ENCODE results near the gene PRAME. TPM values are rescaled to one million over a fixed set of nuclear protein-coding genes. Genes with fewer than 3 reads are reported as not detected.

PRAME gene
- total RNA-seq, 1 donor from 2014 or later, result not detected

DNA sequence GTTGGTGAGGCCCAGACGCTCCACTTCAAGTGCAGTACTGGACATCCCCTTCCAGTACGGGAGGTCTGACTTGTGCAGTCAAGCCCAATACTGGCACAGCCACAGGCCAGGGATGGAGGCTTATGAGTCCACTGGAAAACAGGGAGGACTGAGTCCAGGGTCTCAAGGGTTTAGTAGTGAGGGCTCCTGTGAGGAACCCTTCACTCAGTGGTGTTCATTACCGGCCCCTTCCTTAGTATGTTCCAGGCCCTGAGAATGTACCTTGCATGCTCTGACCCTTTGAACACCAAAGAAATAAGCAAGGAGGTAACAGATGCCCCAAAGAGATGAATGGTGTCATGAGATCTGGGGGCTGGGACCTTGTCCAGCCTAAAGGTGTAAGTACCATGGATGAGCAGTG lies 11.8 kb downstream of the PRAME start:
- Histone ChIP-seq H3K79me2 (ENCODE audit: insufficient read depth, low read length) (no peaks in the 10 kb centered on the region), H3K36me3 (ENCODE audit: insufficient read depth, low read length) (no peaks in the 10 kb centered on the region), H4K20me1 (ENCODE audit: insufficient read depth, low read length) (no peaks in the 10 kb centered on the region), H3K27ac (ENCODE audit: low read depth, low read length) (no peak overlapping the region), H3K9ac (ENCODE audit: low read length) (no peak overlapping the region), H3K4me1 (ENCODE audit: insufficient read depth, low read length) (no peaks in the 10 kb centered on the region), H2AFZ (ENCODE audit: low read depth, low read length) (no peak overlapping the region), H3K4me3 (ENCODE audit: insufficient read depth, low read depth, low read length) (no peak overlapping the region), H3K4me2 (ENCODE audit: low read length) (no peak overlapping the region), H3K27me3 (ENCODE audit: insufficient read depth, low read length) (no peaks in the 10 kb centered on the region), H3K9me3 (ENCODE audit: insufficient read depth, low read depth, low read length) (no peaks in the 10 kb centered on the region)
- Mint-ChIP-seq H3K9me3 (ENCODE audit: unreplicated experiment) (no peaks in the 10 kb centered on the region), H3K4me1 (ENCODE audit: low read depth, unreplicated experiment) (no peaks in the 10 kb centered on the region), H3K4me3 (ENCODE audit: unreplicated experiment) (no peak overlapping the region), H3K36me3 (ENCODE audit: low read depth, unreplicated experiment) (no peaks in the 10 kb centered on the region), H3K27me3 (ENCODE audit: low read depth, unreplicated experiment) (peaks cover 68% of the 10 kb centered on the region), H3K27ac (ENCODE audit: unreplicated experiment) (no peak overlapping the region)
- FAIRE-seq (no peak), DNase-seq (ENCODE audit: low read depth) (no peak)
- TF ChIP-seq, protein P1, sequence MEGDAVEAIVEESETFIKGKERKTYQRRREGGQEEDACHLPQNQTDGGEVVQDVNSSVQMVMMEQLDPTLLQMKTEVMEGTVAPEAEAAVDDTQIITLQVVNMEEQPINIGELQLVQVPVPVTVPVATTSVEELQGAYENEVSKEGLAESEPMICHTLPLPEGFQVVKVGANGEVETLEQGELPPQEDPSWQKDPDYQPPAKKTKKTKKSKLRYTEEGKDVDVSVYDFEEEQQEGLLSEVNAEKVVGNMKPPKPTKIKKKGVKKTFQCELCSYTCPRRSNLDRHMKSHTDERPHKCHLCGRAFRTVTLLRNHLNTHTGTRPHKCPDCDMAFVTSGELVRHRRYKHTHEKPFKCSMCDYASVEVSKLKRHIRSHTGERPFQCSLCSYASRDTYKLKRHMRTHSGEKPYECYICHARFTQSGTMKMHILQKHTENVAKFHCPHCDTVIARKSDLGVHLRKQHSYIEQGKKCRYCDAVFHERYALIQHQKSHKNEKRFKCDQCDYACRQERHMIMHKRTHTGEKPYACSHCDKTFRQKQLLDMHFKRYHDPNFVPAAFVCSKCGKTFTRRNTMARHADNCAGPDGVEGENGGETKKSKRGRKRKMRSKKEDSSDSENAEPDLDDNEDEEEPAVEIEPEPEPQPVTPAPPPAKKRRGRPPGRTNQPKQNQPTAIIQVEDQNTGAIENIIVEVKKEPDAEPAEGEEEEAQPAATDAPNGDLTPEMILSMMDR (IDR thresholded peaks at IDR 0.05; ENCODE audit: insufficient read depth, low read depth, low read length), result no peak
- no peak for TF ChIP-seq EZH2 (IDR thresholded peaks at IDR 0.05; ENCODE audit: insufficient read depth, low read length)

DNA sequence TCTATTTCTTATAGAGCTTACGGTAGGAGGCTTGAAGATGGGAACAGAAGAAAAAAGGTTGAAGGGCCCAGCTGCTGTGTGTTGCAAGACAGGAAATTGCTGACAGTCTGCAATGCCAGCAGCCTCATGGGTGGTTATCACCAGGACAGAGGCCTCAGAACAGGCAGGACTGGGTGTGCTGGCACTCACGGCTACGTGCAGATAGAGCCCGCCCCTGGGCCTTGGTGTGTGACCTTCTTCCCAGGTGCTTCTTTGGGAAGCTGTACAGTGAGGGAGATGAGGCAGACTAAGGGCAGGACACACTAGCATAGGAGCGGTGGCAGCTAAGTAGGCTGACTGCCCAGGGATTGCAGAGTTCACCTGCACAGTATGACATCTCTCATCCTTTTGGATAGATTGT lies 12.6 kb downstream of the PRAME start:
- Histone ChIP-seq H3K4me3 (ENCODE audit: insufficient read depth, low read depth, low read length) (no peak overlapping the region), H3K36me3 (ENCODE audit: insufficient read depth, low read length) (no peaks in the 10 kb centered on the region), H3K9ac (ENCODE audit: low read length) (no peak overlapping the region), H4K20me1 (ENCODE audit: insufficient read depth, low read length) (no peaks in the 10 kb centered on the region), H3K27me3 (ENCODE audit: insufficient read depth, low read length) (no peaks in the 10 kb centered on the region), H3K79me2 (ENCODE audit: insufficient read depth, low read length) (no peaks in the 10 kb centered on the region), H3K27ac (ENCODE audit: low read depth, low read length) (no peak overlapping the region), H3K4me1 (ENCODE audit: insufficient read depth, low read length) (no peaks in the 10 kb centered on the region), H2AFZ (ENCODE audit: low read depth, low read length) (no peak overlapping the region), H3K9me3 (ENCODE audit: insufficient read depth, low read depth, low read length) (no peaks in the 10 kb centered on the region), H3K4me2 (ENCODE audit: low read length) (no peak overlapping the region)
- H3K4me3 Mint-ChIP-seq (ENCODE audit: unreplicated experiment), result no peak overlapping the region
- no peak for DNase-seq (ENCODE audit: low read depth)
- no peaks in the 10 kb centered on the region for H3K36me3 Mint-ChIP-seq (ENCODE audit: low read depth, unreplicated experiment)
- no peak for FAIRE-seq
- TF ChIP-seq, protein P1 (IDR thresholded peaks at IDR 0.05; ENCODE audit: insufficient read depth, low read depth, low read length), result no peak
- TF ChIP-seq EZH2 (IDR thresholded peaks at IDR 0.05; ENCODE audit: insufficient read depth, low read length), result no peak
- H3K27me3 Mint-ChIP-seq (ENCODE audit: low read depth, unreplicated experiment), result peaks cover 73% of the 10 kb centered on the region
- H3K9me3 Mint-ChIP-seq (ENCODE audit: unreplicated experiment), result no peaks in the 10 kb centered on the region
- H3K4me1 Mint-ChIP-seq (ENCODE audit: low read depth, unreplicated experiment), result no peaks in the 10 kb centered on the region
- H3K27ac Mint-ChIP-seq (ENCODE audit: unreplicated experiment), result no peak overlapping the region

DNA sequence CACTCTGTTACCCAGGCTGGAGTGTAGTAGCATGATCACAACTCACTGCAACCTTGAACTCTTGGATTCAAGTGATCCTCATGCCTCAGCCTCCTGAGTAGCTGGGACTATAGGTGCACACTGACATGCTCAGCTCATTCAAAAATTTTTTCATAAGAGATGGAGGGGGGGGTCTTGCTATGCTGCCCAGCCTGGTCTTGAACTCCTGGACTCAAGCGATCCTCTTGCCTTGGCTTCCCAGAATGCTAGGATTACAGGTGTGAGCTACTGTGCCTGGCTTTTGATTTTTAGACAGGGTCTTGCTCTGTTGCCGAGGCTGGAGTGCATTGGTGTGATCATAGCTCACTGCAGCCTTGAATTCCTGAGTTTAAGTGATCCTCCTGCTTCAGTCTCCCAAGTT lies 14.0 kb downstream of the PRAME start:
- TF ChIP-seq EZH2 (IDR thresholded peaks at IDR 0.05; ENCODE audit: insufficient read depth, low read length), result no peak
- TF ChIP-seq, protein P1 (IDR thresholded peaks at IDR 0.05; ENCODE audit: insufficient read depth, low read depth, low read length), result no peak

More for the DNA sequence above, 14.0 kb downstream of the PRAME start:
- Histone ChIP-seq H3K9me3 (ENCODE audit: insufficient read depth, low read depth, low read length) (no peaks in the 10 kb centered on the region), H3K4me2 (ENCODE audit: low read length) (no peak overlapping the region), H3K4me3 (ENCODE audit: insufficient read depth, low read depth, low read length) (no peak overlapping the region), H3K27me3 (ENCODE audit: insufficient read depth, low read length) (no peaks in the 10 kb centered on the region), H3K79me2 (ENCODE audit: insufficient read depth, low read length) (no peaks in the 10 kb centered on the region), H3K27ac (ENCODE audit: low read depth, low read length) (no peak overlapping the region), H2AFZ (ENCODE audit: low read depth, low read length) (no peak overlapping the region), H3K9ac (ENCODE audit: low read length) (no peak overlapping the region), H3K36me3 (ENCODE audit: insufficient read depth, low read length) (no peaks in the 10 kb centered on the region), H3K4me1 (ENCODE audit: insufficient read depth, low read length) (no peaks in the 10 kb centered on the region), H4K20me1 (ENCODE audit: insufficient read depth, low read length) (no peaks in the 10 kb centered on the region)
- peaks cover 2% of the 10 kb centered on the region for H3K9me3 Mint-ChIP-seq (ENCODE audit: unreplicated experiment)
- no peak overlapping the region for H3K4me3 Mint-ChIP-seq (ENCODE audit: unreplicated experiment)
- DNase-seq (ENCODE audit: low read depth) (no peak), FAIRE-seq (no peak)
- peaks cover 64% of the 10 kb centered on the region for H3K27me3 Mint-ChIP-seq (ENCODE audit: low read depth, unreplicated experiment)
- no peak overlapping the region for H3K27ac Mint-ChIP-seq (ENCODE audit: unreplicated experiment)
- H3K36me3 Mint-ChIP-seq (ENCODE audit: low read depth, unreplicated experiment), result no peaks in the 10 kb centered on the region
- no peaks in the 10 kb centered on the region for H3K4me1 Mint-ChIP-seq (ENCODE audit: low read depth, unreplicated experiment)

Data from astrocyte (in vitro differentiated cells and primary cell).